ENCODE measurements around the gene C19orf47. TPM values are rescaled to one million over a fixed set of nuclear protein-coding genes. Genes with fewer than 3 reads are reported as not detected.
A peak's percentile ranks its signal among the peaks of the same experiment; 100 is the strongest.
"Not testable (repeated sequence)": the region's sequence is repeated elsewhere in the genome, so short reads cannot be mapped to it uniquely, and the experiment has no call there.

Gene C19orf47
- polyA plus RNA-seq, 3 donors: 14.1 to 17.6 (median 15.0) TPM

GRCh38 chr19:40378509-40378908, 30.3 kb upstream of the C19orf47 start:
- no peak for DNase-seq

DNA sequence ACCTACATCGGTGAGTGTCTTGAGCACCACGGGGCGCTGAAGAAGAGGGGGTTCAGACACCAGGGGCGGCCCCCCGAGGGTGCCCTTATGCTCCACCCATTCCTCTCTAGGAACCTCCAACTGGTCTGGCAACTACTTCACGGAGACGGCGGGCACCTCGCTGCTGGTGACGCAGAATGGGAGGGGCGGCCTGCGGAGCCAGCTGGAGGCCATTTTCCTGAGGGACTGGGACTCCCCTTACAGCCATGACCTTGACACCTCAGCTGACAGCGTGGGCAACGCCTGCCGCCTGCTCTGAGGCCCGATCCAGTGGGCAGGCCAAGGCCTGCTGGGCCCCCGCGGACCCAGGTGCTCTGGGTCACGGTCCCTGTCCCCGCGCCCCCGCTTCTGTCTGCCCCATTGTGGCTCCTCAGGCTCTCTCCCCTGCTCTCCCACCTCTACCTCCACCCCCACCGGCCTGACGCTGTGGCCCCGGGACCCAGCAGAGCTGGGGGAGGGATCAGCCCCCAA, 29.7 kb upstream of the C19orf47 start:
- no peak for DNase-seq

DNA sequence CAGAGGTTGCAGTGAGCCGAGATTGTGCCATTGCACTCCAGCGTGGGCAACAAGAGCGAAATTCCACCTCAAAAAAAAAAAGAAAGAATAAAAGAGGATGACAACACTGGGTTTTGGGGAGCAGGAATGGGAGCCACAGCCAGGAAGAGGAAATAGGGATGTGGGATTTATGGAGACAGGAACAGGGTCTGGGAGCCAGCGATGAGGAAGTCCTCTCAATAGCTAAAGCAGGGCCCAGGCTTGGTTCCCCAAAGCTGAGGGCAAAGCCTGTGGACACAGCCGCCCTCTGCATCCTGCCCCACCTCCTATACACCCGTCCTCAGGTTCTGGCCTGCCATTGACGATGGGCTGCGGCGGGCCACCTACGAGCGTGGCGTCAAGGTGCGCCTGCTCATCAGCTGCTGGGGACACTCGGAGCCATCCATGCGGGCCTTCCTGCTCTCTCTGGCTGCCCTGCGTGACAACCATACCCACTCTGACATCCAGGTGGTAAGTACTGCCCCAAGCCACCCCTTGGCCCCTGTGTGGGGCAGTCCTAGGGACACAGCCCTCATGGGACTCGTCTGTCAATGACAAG, 28.2 kb upstream of the C19orf47 start:
- no peak for DNase-seq

GRCh38 chr19:40374084-40374483, 25.9 kb upstream of the C19orf47 start:
- DNase-seq: no peak

GRCh38 chr19:40371802-40372122, 23.6 kb upstream of the C19orf47 start:
- DNase-seq: no peak

DNA sequence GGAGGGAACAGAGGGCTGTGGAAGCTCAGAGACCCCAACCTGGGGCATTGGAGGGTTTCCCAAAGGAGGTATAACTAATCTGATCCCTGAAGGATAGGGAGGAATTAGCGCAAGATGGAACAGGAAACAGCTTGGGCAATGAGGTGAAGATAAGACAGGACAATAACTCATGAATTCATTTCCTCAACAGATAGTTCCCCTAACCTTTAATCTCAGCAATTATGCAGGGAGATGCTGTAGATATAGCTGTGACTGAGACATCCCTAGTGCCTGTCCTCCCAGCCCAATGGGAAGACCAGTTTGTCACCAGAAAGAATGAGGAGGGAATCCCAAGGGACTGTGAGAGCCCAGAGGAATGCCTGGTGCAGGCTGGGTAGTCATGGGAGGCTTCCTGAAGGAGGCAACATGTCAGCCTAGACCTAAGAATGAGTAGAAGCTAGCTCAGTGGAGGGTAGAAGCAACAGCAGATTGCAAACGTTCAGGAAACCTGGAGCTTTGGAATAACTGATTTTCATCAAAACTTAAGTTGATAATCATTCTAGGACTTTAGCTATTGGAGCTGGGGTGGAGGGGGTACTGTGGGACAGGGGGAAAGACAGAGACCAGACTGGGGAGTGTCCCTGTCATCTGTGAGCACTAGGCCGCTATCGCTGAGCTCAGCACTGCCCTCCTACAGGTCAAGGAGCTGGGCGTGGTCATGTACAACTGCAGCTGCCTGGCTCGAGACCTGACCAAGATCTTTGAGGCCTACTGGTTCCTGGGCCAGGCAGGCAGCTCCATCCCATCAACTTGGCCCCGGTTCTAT, 23.0 kb upstream of the C19orf47 start:
- no peak for DNase-seq

GRCh38 chr19:40370253-40370652, 22.1 kb upstream of the C19orf47 start:
- not testable (repeated sequence) for DNase-seq

DNA sequence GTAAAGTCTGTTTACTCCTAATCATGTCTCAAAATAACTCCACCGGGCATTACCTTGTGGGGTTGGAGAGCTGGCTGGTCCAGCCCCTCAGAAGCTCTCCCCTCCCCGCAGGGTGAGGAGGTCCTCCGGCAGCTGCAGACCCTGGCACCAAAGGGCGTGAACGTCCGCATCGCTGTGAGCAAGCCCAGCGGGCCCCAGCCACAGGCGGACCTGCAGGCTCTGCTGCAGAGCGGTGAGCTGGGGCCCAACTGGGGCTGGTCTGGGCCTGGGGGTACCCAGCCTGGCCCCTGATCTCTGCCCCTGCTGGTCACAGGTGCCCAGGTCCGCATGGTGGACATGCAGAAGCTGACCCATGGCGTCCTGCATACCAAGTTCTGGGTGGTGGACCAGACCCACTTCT, 21.6 kb upstream of the C19orf47 start:
- DNase-seq: no peak

DNA sequence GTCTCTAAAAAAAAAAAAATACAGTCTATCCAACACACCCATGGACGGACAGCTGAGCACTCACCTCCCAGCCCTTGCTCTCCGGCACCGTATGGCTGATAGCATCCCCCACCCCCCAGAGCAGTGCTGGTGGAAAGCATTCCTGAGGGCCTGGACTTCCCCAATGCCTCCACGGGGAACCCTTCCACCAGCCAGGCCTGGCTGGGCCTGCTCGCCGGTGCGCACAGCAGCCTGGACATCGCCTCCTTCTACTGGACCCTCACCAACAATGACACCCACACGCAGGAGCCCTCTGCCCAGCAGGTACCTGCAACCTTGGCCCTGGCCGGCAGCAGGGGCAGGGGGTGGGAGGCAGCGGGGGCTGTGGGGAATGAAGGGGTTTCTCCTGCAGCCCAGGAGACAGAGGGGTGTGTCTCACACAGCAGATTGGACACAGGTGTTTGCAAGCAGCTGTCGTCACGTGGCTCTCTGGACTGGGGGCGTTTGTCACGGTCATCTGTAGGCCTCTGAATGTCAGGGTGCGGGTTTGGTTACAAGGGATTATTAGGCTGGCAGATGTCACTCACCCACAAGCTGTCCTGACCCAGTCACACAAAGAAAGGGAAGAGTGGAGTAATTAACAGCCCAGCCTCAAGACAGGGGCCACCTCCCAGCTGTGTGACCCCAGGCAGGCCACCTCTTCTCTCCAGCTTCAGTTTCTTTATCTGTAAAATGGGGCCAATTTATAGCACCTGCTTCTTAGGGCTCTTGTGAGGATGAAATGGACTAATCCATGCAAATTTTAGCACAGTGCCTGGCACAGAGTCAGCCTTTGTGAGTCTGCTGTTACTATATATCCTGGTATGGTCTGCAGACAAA, 19.6 kb upstream of the C19orf47 start:
- no peak for DNase-seq

GRCh38 chr19:40366697-40367561, 18.7 kb upstream of the C19orf47 start:
- DNase-seq: peak; percentile 57

GRCh38 chr19:40365613-40366401, 17.6 kb upstream of the C19orf47 start:
- peak; percentile 86 for DNase-seq

GRCh38 chr19:40365010-40365409, 16.8 kb upstream of the C19orf47 start:
- DNase-seq: no peak

GRCh38 chr19:40363069-40363468, 14.9 kb upstream of the C19orf47 start:
- no peak for DNase-seq

GRCh38 chr19:40362160-40362559, 14.0 kb upstream of the C19orf47 start:
- no peak for DNase-seq

GRCh38 chr19:40360708-40361241, 12.6 kb upstream of the C19orf47 start:
- DNase-seq: no peak

DNA sequence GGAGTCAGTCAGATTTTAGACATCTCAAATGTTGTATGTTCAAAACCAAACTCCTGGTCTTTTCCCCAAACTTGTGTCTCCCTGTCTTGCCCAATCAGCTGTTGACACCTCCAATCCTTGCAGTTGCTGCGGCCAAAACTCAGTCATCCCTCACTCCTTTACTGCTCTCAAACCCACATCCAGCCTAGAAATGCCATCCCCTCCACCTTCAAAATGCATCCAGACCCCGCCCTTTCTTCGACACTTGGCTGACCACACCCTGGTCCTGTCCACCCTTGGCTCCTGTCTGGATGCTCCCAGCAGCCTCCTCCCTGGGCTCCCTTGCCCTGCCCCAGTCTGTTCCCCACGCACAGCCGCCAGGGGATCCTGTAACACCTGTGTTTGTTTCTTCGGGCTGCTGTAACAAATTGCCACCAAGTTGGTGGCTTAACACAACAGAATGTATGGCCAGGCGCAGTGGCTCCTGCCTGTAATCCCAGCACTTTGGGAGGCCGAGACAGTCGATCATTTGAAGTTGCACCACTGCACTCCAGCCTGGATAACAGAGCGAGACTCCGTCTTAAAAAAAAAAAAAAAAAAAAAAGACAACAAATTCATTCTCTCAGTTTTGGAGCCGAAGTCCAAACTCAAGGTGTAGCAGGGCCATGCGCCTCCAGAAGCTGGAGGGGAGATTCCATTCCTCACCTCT, 12.0 kb upstream of the C19orf47 start:
- no peak for DNase-seq

GRCh38 chr19:40358773-40359172, 10.6 kb upstream of the C19orf47 start:
- no peak for DNase-seq

DNA sequence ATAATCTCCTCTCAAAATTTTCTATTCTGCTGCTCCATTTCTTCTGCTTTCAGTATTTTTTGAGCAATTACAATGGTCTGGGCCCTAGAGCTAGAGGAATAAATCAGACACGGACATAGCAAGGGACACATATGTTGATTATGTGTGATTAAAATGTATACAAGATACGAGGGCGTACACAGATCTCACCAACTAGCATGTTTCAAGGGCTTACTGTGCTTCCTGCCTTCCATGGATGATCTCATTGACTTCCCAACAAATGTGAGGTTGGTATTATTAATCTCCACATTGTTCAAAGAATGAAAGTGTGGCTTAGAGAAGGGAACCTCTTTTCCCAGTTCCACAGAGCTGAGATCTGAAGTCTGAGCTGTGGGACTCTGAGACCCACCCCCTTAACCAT, 9.4 kb upstream of the C19orf47 start:
- no peak for DNase-seq

DNA sequence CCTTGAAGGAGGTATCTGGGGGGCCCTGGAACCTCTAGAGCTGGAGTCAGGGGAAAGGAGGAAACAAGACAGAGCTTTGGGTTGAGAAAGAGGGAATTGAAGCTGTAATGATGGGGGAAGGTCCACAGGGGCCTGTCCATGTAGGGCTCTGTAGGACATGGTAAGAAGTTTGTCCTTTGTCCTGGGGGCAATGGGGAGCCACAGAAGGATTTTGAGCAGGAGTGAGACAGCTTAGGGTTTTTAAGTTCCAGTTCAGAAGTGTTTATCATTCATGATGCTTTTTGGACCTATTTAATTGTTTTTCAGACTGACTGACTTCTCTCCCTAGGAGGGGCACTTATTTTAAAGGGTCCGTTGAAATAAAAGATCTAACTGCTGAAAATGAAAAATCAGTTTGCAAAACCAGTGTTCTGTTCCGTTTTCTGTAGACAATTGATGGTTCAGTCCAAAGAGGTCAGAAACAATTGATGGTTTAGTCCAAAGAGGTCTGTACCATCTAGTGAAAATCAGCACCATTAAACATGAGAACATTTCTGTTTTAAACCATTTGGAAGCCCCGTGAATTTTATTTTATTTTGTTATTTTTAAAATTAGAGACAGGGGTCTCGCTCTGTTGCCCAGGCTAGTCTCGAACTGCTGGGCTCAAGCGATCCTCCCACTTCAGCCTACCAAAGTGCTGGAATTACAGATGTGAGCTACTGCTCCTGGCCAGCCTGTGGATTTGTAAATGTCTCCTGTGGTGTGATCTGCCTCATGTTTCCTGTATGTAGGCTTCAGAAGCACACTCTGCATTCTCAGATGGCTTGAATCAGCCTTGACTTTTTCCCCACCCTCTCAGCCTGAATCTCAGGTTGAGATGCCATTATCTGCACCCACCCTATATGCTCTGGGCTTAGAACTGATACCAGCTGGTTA, 8.7 kb upstream of the C19orf47 start:
- no peak for DNase-seq
